ENCODE results near the gene PLOD3.

DNA sequence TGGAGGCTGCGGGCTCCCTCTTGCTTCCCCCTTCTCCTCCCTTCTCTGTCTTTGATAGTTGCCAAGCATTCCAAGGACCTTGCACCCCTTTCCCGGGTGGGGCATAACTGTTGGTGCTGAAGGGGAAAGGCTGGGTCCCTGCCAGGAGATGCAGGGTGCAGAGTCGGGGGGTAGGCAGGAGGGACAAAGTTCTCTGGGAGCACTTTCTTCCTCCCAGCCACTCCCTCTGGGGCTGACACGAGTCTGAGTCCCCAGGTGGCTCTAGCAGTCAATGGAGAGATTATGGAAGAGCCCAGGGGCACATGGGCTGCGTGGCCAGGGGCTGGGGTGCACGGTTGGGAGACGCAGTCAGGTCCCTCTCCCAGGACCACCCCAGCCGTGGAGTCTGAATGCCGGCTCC, 18.1 kb upstream of the PLOD3 start:
- no peak for TF ChIP-seq CTCF (conservative IDR thresholded peaks at IDR 0.05; ENCODE audit: low read length)
- TF ChIP-seq EZH2phosphoT487 (IDR thresholded peaks at IDR 0.05; ENCODE audit: borderline replicate concordance, low read depth, low read length), result no peak
